ENCODE data around the gene MBOAT2.

GRCh38 chr2:8977758-8978157, 25.7 kb downstream of the MBOAT2 start:
- TF ChIP-seq, protein P1, sequence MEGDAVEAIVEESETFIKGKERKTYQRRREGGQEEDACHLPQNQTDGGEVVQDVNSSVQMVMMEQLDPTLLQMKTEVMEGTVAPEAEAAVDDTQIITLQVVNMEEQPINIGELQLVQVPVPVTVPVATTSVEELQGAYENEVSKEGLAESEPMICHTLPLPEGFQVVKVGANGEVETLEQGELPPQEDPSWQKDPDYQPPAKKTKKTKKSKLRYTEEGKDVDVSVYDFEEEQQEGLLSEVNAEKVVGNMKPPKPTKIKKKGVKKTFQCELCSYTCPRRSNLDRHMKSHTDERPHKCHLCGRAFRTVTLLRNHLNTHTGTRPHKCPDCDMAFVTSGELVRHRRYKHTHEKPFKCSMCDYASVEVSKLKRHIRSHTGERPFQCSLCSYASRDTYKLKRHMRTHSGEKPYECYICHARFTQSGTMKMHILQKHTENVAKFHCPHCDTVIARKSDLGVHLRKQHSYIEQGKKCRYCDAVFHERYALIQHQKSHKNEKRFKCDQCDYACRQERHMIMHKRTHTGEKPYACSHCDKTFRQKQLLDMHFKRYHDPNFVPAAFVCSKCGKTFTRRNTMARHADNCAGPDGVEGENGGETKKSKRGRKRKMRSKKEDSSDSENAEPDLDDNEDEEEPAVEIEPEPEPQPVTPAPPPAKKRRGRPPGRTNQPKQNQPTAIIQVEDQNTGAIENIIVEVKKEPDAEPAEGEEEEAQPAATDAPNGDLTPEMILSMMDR (IDR thresholded peaks at IDR 0.05; ENCODE audit: insufficient read depth, low read length) = no peak
- no peak for TF ChIP-seq POLR2AphosphoS5 (IDR thresholded peaks at IDR 0.05; ENCODE audit: low read depth)
- TF ChIP-seq REST (IDR thresholded peaks at IDR 0.05; ENCODE audit: insufficient replicate concordance, low read depth) = no peak
- no peak for TF ChIP-seq SPI1 (IDR thresholded peaks at IDR 0.05; ENCODE audit: borderline replicate concordance, low read depth)
- no peak for TF ChIP-seq GABPA (IDR thresholded peaks at IDR 0.05; ENCODE audit: low read depth)

Measured in HL-60 (cell line).